Measurements from ENCODE around the gene ULK2.

- no peak for TF ChIP-seq ZNF274 (CRISPR knock-in tag; IDR thresholded peaks at IDR 0.05)
- no peak for TF ChIP-seq TCF12 (IDR thresholded peaks at IDR 0.05)
- no peak for TF ChIP-seq TCF12 (CRISPR knock-in tag; IDR thresholded peaks at IDR 0.05)
- TF ChIP-seq SALL2 (CRISPR knock-in tag; IDR thresholded peaks at IDR 0.05) = no peak
- no peak for TF ChIP-seq ZNF777 (CRISPR knock-in tag; IDR thresholded peaks at IDR 0.05)
- TF ChIP-seq SOX6 (IDR thresholded peaks at IDR 0.05) = no peak
- TF ChIP-seq SOX6 (CRISPR knock-in tag; IDR thresholded peaks at IDR 0.05) = no peak
These were observed 79.9 kb downstream of the ULK2 start for GRCh38 chr17:19787733-19788357.

Data from HepG2 (cell line).